NT2/D1 (cell line): ENCODE measurements around the gene PAQR6.

Source experiments
- DNase-seq: peaks from one replicate; pipeline ENCODE4 v3.0.0-alpha.2; 2011; ENCODE audit warnings: low read depth, low spot score
- H3K27me3 ChIP-seq: 2 replicates; pipeline ENCODE4 v1.6.0; 2011; ENCODE audit warnings: mild to moderate bottlenecking; ENCODE audit not compliant: insufficient read length, insufficient read depth
- H3K36me3 ChIP-seq: 2 replicates; pipeline ENCODE4 v1.6.1; 2011; ENCODE audit warnings: mild to moderate bottlenecking, low read length, mixed read lengths; ENCODE audit not compliant: insufficient read depth, insufficient read length
- H3K4me1 ChIP-seq: 2 replicates; pipeline ENCODE4 v1.5.1; 2011; ENCODE audit not compliant: insufficient read depth, insufficient read length
- H3K4me3 ChIP-seq: 2 replicates; pipeline ENCODE4 v1.5.1; 2011; ENCODE audit warnings: low read depth; ENCODE audit not compliant: insufficient read length
- H3K9ac ChIP-seq: 2 replicates; pipeline ENCODE4 v1.6.0; 2011; ENCODE audit warnings: low read depth; ENCODE audit not compliant: insufficient read length
- H3K9me3 ChIP-seq: 2 replicates; pipeline ENCODE4 v1.5.1; 2011; ENCODE audit warnings: mild to moderate bottlenecking, low read length; ENCODE audit not compliant: insufficient read depth
- SUZ12 ChIP-seq: IDR thresholded peaks from 2 replicates; pipeline ENCODE4 v1.6.1; 2011; ENCODE audit not compliant: insufficient read length, insufficient read depth; ENCODE audit errors: extremely low read depth
- YY1 ChIP-seq: IDR thresholded peaks from 2 replicates; pipeline ENCODE4 v1.6.1; 2011; ENCODE audit not compliant: insufficient read length, insufficient read depth
- ZNF274 ChIP-seq: IDR thresholded peaks from 2 replicates; pipeline ENCODE4 v1.6.1; 2011; ENCODE audit warnings: mild to moderate bottlenecking, low read depth, low read length

Gene PAQR6

DNA sequence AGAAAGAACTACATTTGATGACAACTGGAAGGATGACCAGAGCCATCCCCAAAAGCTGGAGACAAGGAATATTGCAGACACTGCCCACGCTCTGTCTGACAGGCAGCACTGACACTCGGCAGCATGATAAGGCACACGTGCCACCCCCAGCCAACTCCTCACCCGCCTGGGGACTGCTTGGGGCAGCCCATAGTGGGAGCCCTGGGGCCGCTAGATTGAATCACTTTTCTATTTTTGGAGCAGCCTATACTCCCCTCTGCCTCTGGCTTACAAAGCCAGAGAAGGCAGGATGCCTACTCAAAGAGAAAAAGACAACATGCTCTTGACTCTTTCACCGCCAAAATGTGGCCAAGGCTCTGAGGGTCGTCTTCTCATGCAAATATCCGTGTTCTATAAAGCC is 33.4 kb upstream of the PAQR6 start:
- TF ChIP-seq YY1 = no peak
- TF ChIP-seq ZNF274 = no peak
- TF ChIP-seq SUZ12 = no peak
- H3K36me3 ChIP-seq = peaks cover 81% of the 10 kb centered on the region
- no peaks in the 10 kb centered on the region for H3K27me3 ChIP-seq
- no peaks in the 10 kb centered on the region for H3K9me3 ChIP-seq
- H3K9ac ChIP-seq = peak overlapping the region; percentile 95
- H3K4me3 ChIP-seq = peak overlapping the region; percentile 80
- H3K4me1 ChIP-seq = peaks cover 8% of the 10 kb centered on the region
- no peak for DNase-seq

DNA sequence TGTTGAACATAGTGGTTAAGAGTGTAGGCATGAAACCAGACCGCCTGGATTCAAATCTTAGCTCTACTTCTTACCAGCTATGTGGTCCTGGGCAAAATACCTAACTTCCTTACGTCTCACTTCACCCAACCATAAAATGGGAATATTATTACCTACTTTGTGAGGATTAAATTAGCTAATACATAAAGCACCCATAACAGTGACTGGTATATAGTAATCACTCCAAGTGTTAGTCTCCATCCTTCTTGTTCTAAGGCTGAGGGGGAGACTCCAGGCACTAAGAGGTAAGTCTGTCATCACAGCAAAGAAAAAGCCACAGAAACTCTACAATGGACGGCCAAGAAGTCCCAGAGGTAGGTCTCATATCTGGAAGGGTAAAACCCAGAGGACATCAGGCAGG is 32.0 kb upstream of the PAQR6 start:
- H3K9ac ChIP-seq = no peak overlapping the region
- no peaks in the 10 kb centered on the region for H3K27me3 ChIP-seq
- TF ChIP-seq ZNF274 (no peak), YY1 (no peak), SUZ12 (no peak)
- H3K36me3 ChIP-seq = peaks cover 79% of the 10 kb centered on the region
- DNase-seq = no peak
- H3K4me1 ChIP-seq = peaks cover 8% of the 10 kb centered on the region
- H3K4me3 ChIP-seq = no peak overlapping the region
- no peaks in the 10 kb centered on the region for H3K9me3 ChIP-seq

GRCh38 chr1:156276966-156277381 is 29.1 kb upstream of the PAQR6 start:
- Histone ChIP-seq H3K4me3 (no peak overlapping the region), H3K27me3 (no peaks in the 10 kb centered on the region), H3K36me3 (peaks cover 97% of the 10 kb centered on the region), H3K4me1 (peaks cover 8% of the 10 kb centered on the region), H3K9ac (no peak overlapping the region), H3K9me3 (no peaks in the 10 kb centered on the region)
- TF ChIP-seq ZNF274 (no peak), SUZ12 (no peak), YY1 (no peak)
- DNase-seq = no peak

- Histone ChIP-seq H3K9me3 (no peaks in the 10 kb centered on the region), H3K27me3 (no peaks in the 10 kb centered on the region), H3K36me3 (peaks cover 98% of the 10 kb centered on the region), H3K4me3 (no peak overlapping the region), H3K4me1 (peaks cover 8% of the 10 kb centered on the region), H3K9ac (no peak overlapping the region)
- TF ChIP-seq ZNF274 (no peak), YY1 (no peak), SUZ12 (no peak)
- no peak for DNase-seq
These were observed 28.7 kb upstream of the PAQR6 start for GRCh38 chr1:156276532-156276931.

- no peak overlapping the region for H3K4me3 ChIP-seq
- no peaks in the 10 kb centered on the region for H3K4me1 ChIP-seq
- TF ChIP-seq SUZ12 (no peak), ZNF274 (no peak)
- DNase-seq = no peak
- no peak overlapping the region for H3K9ac ChIP-seq
- H3K27me3 ChIP-seq = no peaks in the 10 kb centered on the region
- peaks cover 94% of the 10 kb centered on the region for H3K36me3 ChIP-seq
- no peaks in the 10 kb centered on the region for H3K9me3 ChIP-seq
These were observed 22.5 kb upstream of the PAQR6 start for GRCh38 chr1:156270314-156270713.

DNA sequence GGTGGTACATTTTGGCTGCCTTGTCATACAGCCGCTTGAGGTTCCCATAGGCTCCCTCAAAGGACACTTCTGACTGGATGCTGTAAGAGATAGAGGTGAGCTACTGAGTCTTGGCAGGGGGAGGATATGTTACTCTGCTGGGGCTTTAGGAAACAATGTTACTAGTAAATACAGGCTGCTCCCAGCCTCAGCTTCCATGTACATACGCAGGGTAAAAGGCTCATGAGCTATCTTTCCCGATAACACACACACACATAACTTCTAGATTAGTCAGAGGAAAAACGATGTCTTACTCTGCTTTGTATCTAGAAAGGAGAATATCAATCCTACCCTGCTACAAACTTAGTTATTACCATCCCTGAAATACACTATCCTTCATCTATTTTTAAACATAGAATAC is 20.5 kb upstream of the PAQR6 start:
- Histone ChIP-seq H3K9me3 (no peaks in the 10 kb centered on the region), H3K36me3 (peaks cover 92% of the 10 kb centered on the region), H3K4me3 (no peak overlapping the region), H3K4me1 (no peaks in the 10 kb centered on the region), H3K27me3 (no peaks in the 10 kb centered on the region), H3K9ac (no peak overlapping the region)
- TF ChIP-seq SUZ12 = no peak
- no peak for TF ChIP-seq YY1
- TF ChIP-seq ZNF274 = no peak
- DNase-seq = no peak

- Histone ChIP-seq H3K4me3 (no peak overlapping the region), H3K9me3 (no peaks in the 10 kb centered on the region), H3K36me3 (peaks cover 89% of the 10 kb centered on the region), H3K4me1 (no peaks in the 10 kb centered on the region), H3K27me3 (no peaks in the 10 kb centered on the region), H3K9ac (no peak overlapping the region)
- TF ChIP-seq YY1 (no peak), SUZ12 (no peak), ZNF274 (no peak)
- no peak for DNase-seq
These were observed 18.2 kb upstream of the PAQR6 start for GRCh38 chr1:156266051-156266450.

DNA sequence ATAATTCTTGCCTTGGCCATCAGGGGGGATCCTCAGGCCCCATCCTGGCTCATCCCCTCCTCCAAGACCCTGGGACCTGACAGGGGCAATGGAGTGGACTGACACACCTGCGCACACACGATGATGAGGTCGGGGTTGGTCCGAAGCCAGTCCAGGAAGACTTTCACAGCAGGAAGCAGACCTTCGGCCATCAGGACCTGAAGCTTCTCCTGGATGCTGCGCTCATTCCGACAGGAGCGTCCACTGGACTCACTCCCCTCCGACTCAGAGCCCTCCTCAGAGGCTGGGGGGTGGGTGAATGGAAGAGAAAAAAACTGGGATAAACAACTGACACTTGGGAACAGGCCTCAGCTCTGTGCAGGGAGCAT is 15.4 kb upstream of the PAQR6 start:
- no peak overlapping the region for H3K9ac ChIP-seq
- H3K27me3 ChIP-seq = no peaks in the 10 kb centered on the region
- no peak for DNase-seq
- TF ChIP-seq YY1 = no peak
- TF ChIP-seq ZNF274 = no peak
- TF ChIP-seq SUZ12 = no peak
- H3K36me3 ChIP-seq = peaks cover 93% of the 10 kb centered on the region
- H3K4me3 ChIP-seq = no peak overlapping the region
- H3K9me3 ChIP-seq = no peaks in the 10 kb centered on the region
- no peaks in the 10 kb centered on the region for H3K4me1 ChIP-seq
